ENCODE data around the gene DHRS7. TPM values are rescaled to one million over a fixed set of nuclear protein-coding genes. Genes with fewer than 3 reads are reported as not detected.

DHRS7 gene
- total and polyA plus RNA-seq, 2 of the 8 experiments (the other 6 are each of a cell fraction or from before 2014, with no cell fraction given) = 10.8 to 27.5 TPM

DNA sequence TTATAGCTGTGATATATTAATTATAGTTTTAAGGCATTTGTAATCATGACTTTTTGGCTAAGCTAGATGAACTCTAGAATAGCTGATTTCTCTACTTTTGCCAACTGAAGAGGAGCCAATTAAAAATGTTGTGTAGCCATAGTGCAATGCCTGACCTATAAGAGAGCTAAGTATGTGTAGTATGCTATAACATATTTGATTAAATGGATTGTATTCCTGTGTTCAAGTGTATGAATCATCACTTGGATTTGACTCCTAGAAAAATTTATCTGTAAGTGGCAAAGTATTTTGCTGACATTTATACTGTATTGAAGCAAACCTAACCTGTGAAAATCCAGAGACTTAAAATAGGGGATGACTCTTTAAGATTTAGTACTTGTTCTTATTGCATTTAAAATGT lies 39.3 kb downstream of the DHRS7 start (continued):
- no peak for TF ChIP-seq SRF (IDR thresholded peaks at IDR 0.05; ENCODE audit: low read depth, low read length)
- TF ChIP-seq POLR2A (IDR thresholded peaks at IDR 0.05; ENCODE audit: control extremely low read depth in 1 of 2, low read depth in 2 of 2, low read length in 2 of 2) = no peak
- TF ChIP-seq SP1 (IDR thresholded peaks at IDR 0.05; ENCODE audit: low read depth, low read length) = no peak
